Frontal cortex (tissue), 4 donors: ENCODE results near the gene BTF3L4. TPM values are rescaled to one million over a fixed set of nuclear protein-coding genes. Genes with fewer than 3 reads are reported as not detected.
A peak's percentile ranks its signal among the peaks of the same experiment; 100 is the strongest.
"Not testable (repeated sequence)": the region's sequence is repeated elsewhere in the genome, so short reads cannot be mapped to it uniquely, and the experiment has no call there.

Source experiments
- DNase-seq, 2 donors: peaks; one replicate each; pipeline ENCODE4 v3.0.0; 2012; ENCODE audit warnings: low spot score in 2 of 2
- FAIRE-seq: peaks from 2 replicates; lab custom pipeline; 2012; peaks lifted over from hg19 to GRCh38; lab: Jason Lieb, UNC
- total RNA-seq: library from RNA; depleted of rRNA; stranded (reverse); fragments of >200 nt; gene quantifications from one replicate; pipeline ENCODE4 v1.2.3, GENCODE V29; 2014
- donor health status: control.
- donor health status: control.
- donor health status: control.

The BTF3L4 gene
- 179 TPM for total RNA-seq

DNA sequence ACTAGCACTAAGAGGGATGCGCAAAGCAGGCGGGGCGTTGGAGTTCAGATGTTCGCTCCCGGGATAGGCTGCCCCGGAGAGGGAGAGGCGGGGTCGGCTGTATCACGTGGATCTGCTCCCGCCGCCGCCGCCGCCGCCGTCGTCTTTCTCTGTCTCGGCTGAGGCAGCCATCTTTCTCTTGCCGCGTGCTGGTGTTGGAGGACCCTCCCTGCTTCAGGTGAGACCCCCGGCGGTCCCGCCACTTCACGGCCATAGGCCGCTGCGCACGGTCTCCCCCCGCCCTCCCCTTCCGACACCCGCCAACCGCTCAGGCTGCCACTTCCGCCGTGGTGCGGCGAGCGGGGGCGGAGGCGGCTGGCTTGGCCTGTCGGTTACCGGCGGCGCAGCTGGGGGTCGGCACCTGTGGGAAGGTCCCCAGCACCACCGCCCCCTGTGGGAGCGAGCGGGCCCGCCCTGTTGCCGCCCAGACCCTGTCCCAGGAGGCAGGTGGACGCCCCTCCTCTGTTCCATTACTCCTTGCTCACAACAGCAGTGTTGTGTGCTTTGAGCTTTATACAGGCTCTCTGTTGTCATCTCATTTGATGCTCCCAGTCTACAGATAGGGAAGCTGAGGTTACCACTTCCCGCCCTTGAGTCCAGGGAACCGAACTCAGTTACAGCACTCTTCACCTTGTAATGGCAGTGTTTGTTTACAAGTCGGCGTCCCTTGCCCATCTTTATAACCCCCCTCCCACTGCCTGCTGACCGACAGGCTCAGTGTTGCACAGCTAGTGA lies at the start of gene BTF3L4:
BTF3L4 (plus strand) TSS at position 133 of the 774 bp plus-strand sequence. CDS start 3,553 bp downstream, outside the sequence.
- DNase-seq (peak; percentile 88), FAIRE-seq (no peak)

GRCh38 chr1:52007215-52008002 lies 48.7 kb upstream of the BTF3L4 start:
- FAIRE-seq, result no peak
- DNase-seq, result no peak

- DNase-seq, result no peak
- FAIRE-seq, result no peak
These were observed 47.9 kb upstream of the BTF3L4 start for GRCh38 chr1:52008071-52008809.

GRCh38 chr1:52022133-52022532 lies 34.0 kb upstream of the BTF3L4 start:
- FAIRE-seq, result no peak
- no peak for DNase-seq

- FAIRE-seq (no peak), DNase-seq (no peak)
These were observed 29.8 kb upstream of the BTF3L4 start for GRCh38 chr1:52026278-52026677.

DNA sequence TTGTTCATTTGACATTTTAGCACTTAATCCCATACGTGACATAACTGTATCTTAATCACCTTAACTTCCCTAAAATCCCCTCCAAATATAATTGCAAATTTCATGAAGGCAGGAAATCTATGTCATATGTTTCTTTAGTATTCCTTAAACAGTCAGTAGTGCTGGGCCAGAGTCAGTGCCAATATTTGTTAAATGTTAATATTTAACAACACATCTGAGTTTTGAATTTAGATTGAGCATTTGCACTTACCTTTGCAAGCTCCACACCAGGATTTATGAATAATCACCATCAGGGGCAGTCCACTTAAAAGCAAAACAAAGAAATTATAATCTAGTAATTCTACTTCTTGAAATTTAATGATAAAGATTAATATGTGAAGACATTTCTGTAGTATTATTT lies 27.8 kb upstream of the BTF3L4 start:
- no peak for FAIRE-seq
- DNase-seq, result no peak

DNA sequence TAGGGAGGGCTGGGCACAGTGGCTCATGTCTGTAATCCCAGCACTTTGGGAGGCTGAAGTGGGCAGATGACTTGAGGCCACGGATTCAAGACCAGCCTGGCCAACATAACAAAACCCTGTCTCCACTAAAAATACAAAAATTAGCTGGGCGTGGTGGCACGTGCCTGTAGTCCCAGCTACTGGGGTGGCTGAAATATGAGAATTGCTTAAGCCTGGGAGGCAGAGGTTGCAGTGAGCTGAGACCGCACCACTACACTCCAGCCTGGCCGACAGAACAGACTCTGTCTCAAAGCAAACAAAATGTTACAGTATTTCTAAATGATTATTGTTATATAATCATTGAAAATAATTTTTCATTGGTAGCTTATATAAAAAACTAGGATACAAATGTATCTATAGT lies 27.3 kb upstream of the BTF3L4 start:
- not testable (repeated sequence) for DNase-seq, FAIRE-seq

DNA sequence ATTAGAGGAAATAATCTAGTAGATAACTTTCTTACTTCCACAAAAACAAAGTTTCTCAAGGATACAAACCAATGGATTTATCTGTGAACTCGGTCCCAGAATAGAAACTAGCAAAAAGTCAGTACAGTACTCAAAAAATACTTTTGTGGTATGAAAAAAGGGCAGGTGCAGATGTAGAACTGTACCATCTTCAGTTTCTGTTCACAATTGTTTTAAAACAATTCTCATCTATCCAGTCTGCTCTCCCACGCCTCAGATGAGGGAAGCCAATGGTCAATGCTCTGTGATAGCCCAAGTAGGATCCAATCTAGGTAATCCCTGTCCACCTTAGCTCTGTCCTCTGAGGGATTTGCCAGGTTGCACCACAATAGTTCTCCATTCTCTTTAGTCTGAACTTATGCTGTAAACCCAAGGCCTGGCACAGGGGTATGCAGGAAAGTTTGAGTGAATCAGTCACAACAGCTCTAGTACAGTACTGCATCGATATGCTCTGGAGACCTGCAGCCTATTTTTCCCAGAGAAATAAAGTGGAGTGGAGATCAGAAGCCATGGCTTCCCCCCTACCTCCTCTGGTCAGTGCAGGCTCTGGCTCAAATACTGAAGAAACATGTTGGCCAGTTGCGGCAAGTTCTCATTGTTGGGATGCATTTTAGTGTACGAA lies 23.8 kb upstream of the BTF3L4 start:
- FAIRE-seq (no peak), DNase-seq (peak in 1 of 2 donors; percentile 15)

GRCh38 chr1:52032785-52033131 lies 23.3 kb upstream of the BTF3L4 start:
- FAIRE-seq (no peak), DNase-seq (peak in 1 of 2 donors; percentile 37)

- FAIRE-seq, result no peak
- peak; percentile 77 to 83 for DNase-seq
These were observed 22.7 kb upstream of the BTF3L4 start, which contains the start of gene KTI12 for GRCh38 chr1:52033190-52034049. Gene KTI12 (minus strand): TSS chr1:52033810. CDS start chr1:52033761, 49 bp downstream.

DNA sequence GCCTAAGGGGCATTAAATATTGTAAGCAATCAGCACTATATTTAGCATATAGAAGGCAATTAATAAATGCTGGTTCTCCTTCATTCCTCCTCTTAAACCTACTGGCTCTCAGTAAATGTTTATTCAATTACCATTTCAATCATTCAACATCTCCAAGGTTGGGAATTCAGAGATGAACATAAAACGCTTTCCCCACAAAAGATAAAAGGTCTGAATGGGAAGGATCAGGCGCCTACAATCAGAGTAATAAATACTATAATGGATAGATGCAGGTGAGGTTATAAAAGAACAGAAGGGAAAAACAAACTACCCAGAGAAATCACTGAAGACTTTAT lies 22.1 kb upstream of the BTF3L4 start:
- FAIRE-seq (no peak), DNase-seq (no peak)

- no peak for DNase-seq
- no peak for FAIRE-seq
These were observed 18.7 kb upstream of the BTF3L4 start for GRCh38 chr1:52037402-52037814.

DNA sequence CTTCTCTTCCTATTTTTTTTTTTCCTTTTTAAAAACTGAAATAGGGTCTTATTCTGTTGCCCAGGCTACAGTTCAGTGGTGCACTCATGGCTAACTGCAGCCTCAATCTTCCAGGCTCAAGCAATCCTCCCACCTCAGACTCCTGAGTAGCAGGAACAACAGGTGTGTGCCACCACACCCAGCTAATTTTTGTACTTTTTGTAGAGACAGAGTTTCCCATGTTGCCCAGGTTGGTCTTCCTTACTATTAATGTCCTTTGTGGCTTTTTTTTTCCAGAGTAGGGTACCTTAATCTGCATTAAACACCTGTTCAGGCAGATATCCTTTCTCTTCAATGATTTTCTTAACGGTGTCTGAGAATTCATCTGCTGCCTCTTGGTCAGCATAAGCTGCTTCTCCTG lies 18.2 kb upstream of the BTF3L4 start:
- FAIRE-seq (no peak), DNase-seq (no peak)

DNA sequence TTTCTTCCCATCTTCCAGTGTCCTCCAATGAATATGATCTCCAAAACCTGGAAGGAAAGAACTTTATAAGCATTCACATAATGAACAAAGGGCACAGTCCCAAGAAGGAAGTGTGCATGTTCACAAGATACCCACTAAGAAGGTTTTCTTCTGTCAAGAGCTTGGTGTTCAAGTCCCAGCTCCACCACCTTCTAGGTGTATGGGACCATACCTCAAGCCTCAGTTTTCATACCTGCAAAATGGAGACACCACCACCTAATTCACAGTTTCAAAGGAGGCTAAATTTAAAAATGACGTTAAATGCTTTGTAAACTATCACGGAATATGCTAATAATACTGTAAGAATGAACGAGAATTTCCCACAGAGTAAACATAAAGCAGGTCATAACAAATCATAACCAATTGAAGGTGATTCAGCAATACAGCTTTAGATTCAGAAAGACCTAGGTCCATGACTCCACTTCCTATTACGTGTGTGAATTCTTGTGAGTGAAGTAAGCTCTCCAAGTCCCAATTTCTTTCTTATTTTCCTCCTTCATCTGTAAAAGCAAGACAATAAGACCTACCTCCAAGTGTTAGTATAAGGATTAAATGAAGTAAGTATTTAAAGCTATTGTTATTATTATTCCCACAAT lies 14.4 kb upstream of the BTF3L4 start:
- DNase-seq (no peak), FAIRE-seq (no peak)

DNA sequence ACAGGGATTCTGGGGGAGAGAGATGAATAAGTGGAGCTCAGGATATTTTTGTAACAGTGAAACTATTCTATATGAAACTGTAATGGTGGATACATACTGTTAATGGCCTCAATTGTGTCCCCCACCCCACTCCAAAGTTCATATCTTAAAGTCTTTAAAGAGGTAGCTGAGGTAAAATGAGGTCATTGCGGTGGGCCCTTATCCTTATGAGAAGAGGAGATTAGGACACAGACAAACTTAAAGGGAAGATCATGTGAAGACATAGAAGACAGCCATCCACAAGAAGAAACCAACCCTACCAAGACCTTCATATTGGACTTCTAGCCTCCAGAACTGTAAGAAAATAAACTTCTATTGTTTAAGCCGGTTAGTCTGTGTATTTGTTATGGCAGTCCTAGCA lies 10.9 kb upstream of the BTF3L4 start:
- no peak for DNase-seq
- no peak for FAIRE-seq

- not testable (repeated sequence) for DNase-seq, FAIRE-seq
These were observed 10.4 kb upstream of the BTF3L4 start for GRCh38 chr1:52045666-52046195.

DNA sequence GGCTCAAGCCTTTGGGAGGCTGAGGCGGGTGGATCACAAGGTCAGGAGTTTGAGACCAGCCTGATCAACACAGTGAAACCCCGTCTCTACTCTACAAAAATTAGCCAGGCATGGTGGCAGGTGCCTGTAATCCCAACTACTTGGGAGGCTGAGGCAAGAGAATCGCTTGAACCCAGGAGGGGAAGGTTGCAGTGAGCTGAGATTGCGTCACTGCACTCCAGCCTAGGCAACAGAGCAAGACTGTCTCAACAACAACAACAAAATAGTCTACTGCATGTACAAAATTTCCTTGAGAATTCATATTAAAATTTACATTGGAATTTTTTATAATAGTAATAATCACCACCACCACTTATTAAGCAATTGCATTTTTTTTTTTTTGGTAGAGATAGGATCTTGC lies 6.8 kb upstream of the BTF3L4 start:
- FAIRE-seq, DNase-seq: not testable (repeated sequence)

DNA sequence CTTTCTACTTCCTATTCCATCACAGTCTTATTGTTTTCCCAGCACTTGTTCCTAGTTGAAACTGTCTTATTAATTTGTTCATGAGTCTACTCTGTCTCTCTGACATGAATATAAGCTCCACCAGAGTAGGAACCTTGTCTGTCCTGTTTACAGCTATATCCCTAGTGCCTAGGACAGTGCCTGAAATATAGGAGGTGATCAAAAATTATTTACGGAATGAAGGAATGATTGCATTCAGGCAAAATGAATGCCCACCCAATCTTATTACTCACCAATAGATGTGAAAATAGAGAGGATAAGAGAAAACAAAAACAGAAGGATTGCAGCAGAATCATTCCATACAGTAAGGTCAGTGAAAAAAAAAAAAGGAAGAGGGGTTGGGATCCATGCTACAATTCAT lies 2.2 kb upstream of the BTF3L4 start:
- DNase-seq, result no peak
- no peak for FAIRE-seq
